K562 (cell line): Measurements from ENCODE around the gene C6orf62. TPM values are rescaled to one million over a fixed set of nuclear protein-coding genes. Genes with fewer than 3 reads are reported as not detected.

Experiments used
- ADNP ChIP-seq: fragments of 200-800 bp; sonication (Bioruptor generic); IDR thresholded peaks from 2 replicates; pipeline ENCODE4 v1.6.1; 2016; ENCODE audit warnings: missing genetic modification characterization, missing compliant biosample characterization
- BCL6 ChIP-seq: fragments of 250-450 bp; sonication (Bioruptor Pico); IDR thresholded peaks from 2 replicates; pipeline ENCODE4 v1.4.0; 2020
- BRD4 ChIP-seq: fragments of 200-600 bp; sonication (generic); IDR thresholded peaks from 2 replicates; pipeline ENCODE4 v1.6.1; 2017; ENCODE audit warnings: inconsistent platforms
- DIDO1 ChIP-seq: fragments of 450-650 bp; IDR thresholded peaks from 2 replicates; pipeline ENCODE4 v1.6.1; 2016; ENCODE audit warnings: low read depth, missing biosample characterization, missing genetic modification characterization
- HNRNPK ChIP-seq: fragments of 200-400 bp; formaldehyde crosslinking; IDR thresholded peaks from one replicate; pipeline ENCODE4 v1.6.1; 2018; ENCODE audit warnings: mild to moderate bottlenecking, low read depth, low read length; ENCODE audit not compliant: poor library complexity, severe bottlenecking
- JUN ChIP-seq, 2 experiments: sonication (generic) in 1 of 2; formaldehyde crosslinking in 1 of 2; IDR thresholded peaks; 2 replicates each; pipeline versions ENCODE4 v1.6.1 to v1.8.0; 2012 to 2022; ENCODE audit warnings: borderline replicate concordance in 2 of 2, mild to moderate bottlenecking in 2 of 2, improper control_type of control experiment in 1 of 2, low read depth in 1 of 2, low read length in 1 of 2, missing genetic modification reagents in 1 of 2
- KDM2B ChIP-seq: fragments of 250-450 bp; sonication (Bioruptor Pico); IDR thresholded peaks from 2 replicates; pipeline ENCODE4 v1.8.0; 2021; ENCODE audit warnings: mild to moderate bottlenecking, moderate library complexity
- MLX ChIP-seq, 2 experiments: fragments of 450-650 bp in 1 of 2; sonication (generic) in 1 of 2; formaldehyde crosslinking; conservative IDR thresholded peaks; 2 replicates each; pipeline versions ENCODE4 v1.4.0 to v1.8.1; 2020 to 2022; ENCODE audit warnings: mild to moderate bottlenecking in 1 of 2, missing genetic modification reagents in 1 of 2
- RBM39 ChIP-seq: fragments of 200-400 bp; formaldehyde crosslinking; optimal IDR thresholded peaks from 2 replicates; pipeline ENCODE3; 2018; ENCODE audit warnings: low read depth, low read length
- SRSF3 ChIP-seq: fragments of 200-400 bp; formaldehyde crosslinking; IDR thresholded peaks from 2 replicates; pipeline ENCODE4 v1.6.1; 2016; ENCODE audit warnings: mild to moderate bottlenecking, low read length, moderate library complexity; ENCODE audit not compliant: insufficient read depth
- TEAD2 ChIP-seq: fragments of 450-650 bp; IDR thresholded peaks from 2 replicates; pipeline ENCODE4 v1.6.1; 2016; ENCODE audit warnings: missing genetic modification characterization, control low read depth, missing compliant biosample characterization
- TGIF2 ChIP-seq: sonication (generic); formaldehyde crosslinking; IDR thresholded peaks from 2 replicates; pipeline ENCODE4 v1.8.1; 2022; ENCODE audit warnings: mild to moderate bottlenecking, missing genetic modification reagents, moderate library complexity
- ZBTB33 ChIP-seq: sonication (generic); formaldehyde crosslinking; IDR thresholded peaks from 2 replicates; pipeline ENCODE4 v1.8.1; 2023; ENCODE audit warnings: mild to moderate bottlenecking, missing genetic modification reagents
- ZFX ChIP-seq: sonication (generic); formaldehyde crosslinking; IDR thresholded peaks from 2 replicates; pipeline ENCODE4 v1.8.0; 2022; ENCODE audit warnings: mild to moderate bottlenecking, missing genetic modification reagents, moderate library complexity
- ZNF740 ChIP-seq, 3 experiments: fragments of 200-800 bp in 1 of 3; sonication (Bioruptor generic) in 1 of 3; sonication (generic) in 1 of 3; formaldehyde crosslinking in 1 of 3; IDR thresholded peaks; 2 replicates each; pipeline versions ENCODE4 v1.6.1 to v1.8.0; 2016 to 2022; ENCODE audit warnings: mild to moderate bottlenecking in 2 of 3, missing compliant biosample characterization in 2 of 3, missing genetic modification characterization in 2 of 3, missing genetic modification reagents in 1 of 3
- polyA plus RNA-seq, 8 experiments: library from polyadenylated mRNA; depleted of rRNA in 4 of 8; stranded (reverse) in 5 of 8; unstranded in 3 of 8; fragments of >200 nt; fragmentation: Nextera tagmentation in 2 of 8; fragmentation: Illumina TruSeq in 1 of 8; extraction: Ambion mirVana in 2 of 8; extraction: Trizol in 1 of 8; gene quantifications; 2 replicates each; pipeline versions ENCODE4 v1.2.1 to v1.2.3, GENCODE V29; 2011 to 2014; ENCODE audit warnings: inconsistent platforms in 1 of 8, missing spikeins in 1 of 8
- total RNA-seq, 7 experiments: library from RNA; depleted of rRNA in 6 of 7; stranded (reverse); fragments of >200 nt in 6 of 7; fragmentation: Illumina TruSeq in 2 of 7; extraction: Trizol in 2 of 7; gene quantifications; 2 replicates each; pipeline versions ENCODE4 v1.2.1 to v1.2.3, GENCODE V29; 2011 to 2021; ENCODE audit warnings: low replicate concordance in 1 of 7
- TF ChIP-seq, protein P1 (sequence below), 2 experiments: IDR thresholded peaks in 1 of 2; conservative IDR thresholded peaks in 1 of 2; 2 replicates each; pipeline ENCODE4 v1.6.1; 2016; ENCODE audit warnings: low read depth in 2 of 2, mild to moderate bottlenecking in 1 of 2, missing compliant biosample characterization in 1 of 2, missing genetic modification characterization in 1 of 2, moderate library complexity in 1 of 2
- TF ChIP-seq, protein P2 (sequence below): fragments of 250-450 bp; sonication (Bioruptor Pico); IDR thresholded peaks from 2 replicates; pipeline ENCODE4 v1.8.0; 2021; ENCODE audit warnings: borderline replicate concordance, mild to moderate bottlenecking, moderate library complexity; ENCODE audit not compliant: poor library complexity, severe bottlenecking

The C6orf62 gene
- total and polyA plus RNA-seq, 9 of the 15 experiments (the other 6 are each of a cell fraction or from before 2014, with no cell fraction given): 48.5 to 579 (median 111) TPM

- TF ChIP-seq HNRNPK (no peak), MLX (CRISPR knock-in tag; conservative IDR thresholded peaks at IDR 0.05) (peak in 1 of 2 experiments; percentile 96; a peak in 2 of 4 replicates), DIDO1 (tag) (peak; percentile 41; the same call in 1 of the 2 replicates), ZNF740 (CRISPR knock-in tag; IDR thresholded peaks at IDR 0.05) (no peak; the same call in 1 of the 2 replicates), ZNF740 (tag; IDR thresholded peaks at IDR 0.05) (peak in 1 of 2 experiments; percentile 59; a peak in 1 of 4 replicates), TEAD2 (tag) (no peak), ADNP (no peak), BRD4 (peak; percentile 96), KDM2B (CRISPR knock-in tag) (0 out of 2 replicates have a peak, but pooled peaks have one; percentile 1), JUN (IDR thresholded peaks at IDR 0.05; ENCODE audit: borderline replicate concordance, low read depth, low read length) (peak; percentile 53; the same call in 1 of the 2 replicates), JUN (CRISPR knock-in tag; IDR thresholded peaks at IDR 0.05; ENCODE audit: borderline replicate concordance) (peak; percentile 98), SRSF3 (no peak), ZBTB33 (peak; percentile 94), ZFX (CRISPR knock-in tag) (no peak), RBM39 (peak; percentile 84), BCL6 (no peak), TGIF2 (CRISPR knock-in tag) (0 out of 2 replicates have a peak, but pooled peaks have one; percentile 44)
- TF ChIP-seq, protein P1, sequence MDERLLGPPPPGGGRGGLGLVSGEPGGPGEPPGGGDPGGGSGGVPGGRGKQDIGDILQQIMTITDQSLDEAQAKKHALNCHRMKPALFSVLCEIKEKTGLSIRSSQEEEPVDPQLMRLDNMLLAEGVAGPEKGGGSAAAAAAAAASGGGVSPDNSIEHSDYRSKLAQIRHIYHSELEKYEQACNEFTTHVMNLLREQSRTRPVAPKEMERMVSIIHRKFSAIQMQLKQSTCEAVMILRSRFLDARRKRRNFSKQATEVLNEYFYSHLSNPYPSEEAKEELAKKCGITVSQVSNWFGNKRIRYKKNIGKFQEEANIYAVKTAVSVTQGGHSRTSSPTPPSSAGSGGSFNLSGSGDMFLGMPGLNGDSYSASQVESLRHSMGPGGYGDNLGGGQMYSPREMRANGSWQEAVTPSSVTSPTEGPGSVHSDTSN (CRISPR knock-in tag; IDR thresholded peaks at IDR 0.05; ENCODE audit: low read depth): no peak
- TF ChIP-seq, protein P1 (tag; conservative IDR thresholded peaks at IDR 0.05; ENCODE audit: low read depth): no peak
- TF ChIP-seq, protein P2, sequence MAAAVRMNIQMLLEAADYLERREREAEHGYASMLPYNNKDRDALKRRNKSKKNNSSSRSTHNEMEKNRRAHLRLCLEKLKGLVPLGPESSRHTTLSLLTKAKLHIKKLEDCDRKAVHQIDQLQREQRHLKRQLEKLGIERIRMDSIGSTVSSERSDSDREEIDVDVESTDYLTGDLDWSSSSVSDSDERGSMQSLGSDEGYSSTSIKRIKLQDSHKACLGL: peak; percentile 86
Observed at GRCh38 chr6:24721461-24722215, 2.7 kb upstream of the C6orf62 start (continued).
